GM19324 (cell line): Measurements from ENCODE around the gene STAG3.
"Not testable (repeated sequence)": the region's sequence is repeated elsewhere in the genome, so short reads cannot be mapped to it uniquely, and the experiment has no call there.

Experiments used
- ATAC-seq: cut with Tn5 transposase; IDR thresholded peaks from one replicate; pipeline ENCODE4 v1.9.1; 2021; ENCODE audit warnings: mild to moderate bottlenecking, moderate library complexity; ENCODE audit not compliant: unreplicated experiment, low FRiP score

Gene STAG3, protein sequence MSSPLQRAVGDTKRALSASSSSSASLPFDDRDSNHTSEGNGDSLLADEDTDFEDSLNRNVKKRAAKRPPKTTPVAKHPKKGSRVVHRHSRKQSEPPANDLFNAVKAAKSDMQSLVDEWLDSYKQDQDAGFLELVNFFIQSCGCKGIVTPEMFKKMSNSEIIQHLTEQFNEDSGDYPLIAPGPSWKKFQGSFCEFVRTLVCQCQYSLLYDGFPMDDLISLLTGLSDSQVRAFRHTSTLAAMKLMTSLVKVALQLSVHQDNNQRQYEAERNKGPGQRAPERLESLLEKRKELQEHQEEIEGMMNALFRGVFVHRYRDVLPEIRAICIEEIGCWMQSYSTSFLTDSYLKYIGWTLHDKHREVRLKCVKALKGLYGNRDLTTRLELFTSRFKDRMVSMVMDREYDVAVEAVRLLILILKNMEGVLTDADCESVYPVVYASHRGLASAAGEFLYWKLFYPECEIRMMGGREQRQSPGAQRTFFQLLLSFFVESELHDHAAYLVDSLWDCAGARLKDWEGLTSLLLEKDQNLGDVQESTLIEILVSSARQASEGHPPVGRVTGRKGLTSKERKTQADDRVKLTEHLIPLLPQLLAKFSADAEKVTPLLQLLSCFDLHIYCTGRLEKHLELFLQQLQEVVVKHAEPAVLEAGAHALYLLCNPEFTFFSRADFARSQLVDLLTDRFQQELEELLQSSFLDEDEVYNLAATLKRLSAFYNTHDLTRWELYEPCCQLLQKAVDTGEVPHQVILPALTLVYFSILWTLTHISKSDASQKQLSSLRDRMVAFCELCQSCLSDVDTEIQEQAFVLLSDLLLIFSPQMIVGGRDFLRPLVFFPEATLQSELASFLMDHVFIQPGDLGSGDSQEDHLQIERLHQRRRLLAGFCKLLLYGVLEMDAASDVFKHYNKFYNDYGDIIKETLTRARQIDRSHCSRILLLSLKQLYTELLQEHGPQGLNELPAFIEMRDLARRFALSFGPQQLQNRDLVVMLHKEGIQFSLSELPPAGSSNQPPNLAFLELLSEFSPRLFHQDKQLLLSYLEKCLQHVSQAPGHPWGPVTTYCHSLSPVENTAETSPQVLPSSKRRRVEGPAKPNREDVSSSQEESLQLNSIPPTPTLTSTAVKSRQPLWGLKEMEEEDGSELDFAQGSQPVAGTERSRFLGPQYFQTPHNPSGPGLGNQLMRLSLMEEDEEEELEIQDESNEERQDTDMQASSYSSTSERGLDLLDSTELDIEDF

DNA sequence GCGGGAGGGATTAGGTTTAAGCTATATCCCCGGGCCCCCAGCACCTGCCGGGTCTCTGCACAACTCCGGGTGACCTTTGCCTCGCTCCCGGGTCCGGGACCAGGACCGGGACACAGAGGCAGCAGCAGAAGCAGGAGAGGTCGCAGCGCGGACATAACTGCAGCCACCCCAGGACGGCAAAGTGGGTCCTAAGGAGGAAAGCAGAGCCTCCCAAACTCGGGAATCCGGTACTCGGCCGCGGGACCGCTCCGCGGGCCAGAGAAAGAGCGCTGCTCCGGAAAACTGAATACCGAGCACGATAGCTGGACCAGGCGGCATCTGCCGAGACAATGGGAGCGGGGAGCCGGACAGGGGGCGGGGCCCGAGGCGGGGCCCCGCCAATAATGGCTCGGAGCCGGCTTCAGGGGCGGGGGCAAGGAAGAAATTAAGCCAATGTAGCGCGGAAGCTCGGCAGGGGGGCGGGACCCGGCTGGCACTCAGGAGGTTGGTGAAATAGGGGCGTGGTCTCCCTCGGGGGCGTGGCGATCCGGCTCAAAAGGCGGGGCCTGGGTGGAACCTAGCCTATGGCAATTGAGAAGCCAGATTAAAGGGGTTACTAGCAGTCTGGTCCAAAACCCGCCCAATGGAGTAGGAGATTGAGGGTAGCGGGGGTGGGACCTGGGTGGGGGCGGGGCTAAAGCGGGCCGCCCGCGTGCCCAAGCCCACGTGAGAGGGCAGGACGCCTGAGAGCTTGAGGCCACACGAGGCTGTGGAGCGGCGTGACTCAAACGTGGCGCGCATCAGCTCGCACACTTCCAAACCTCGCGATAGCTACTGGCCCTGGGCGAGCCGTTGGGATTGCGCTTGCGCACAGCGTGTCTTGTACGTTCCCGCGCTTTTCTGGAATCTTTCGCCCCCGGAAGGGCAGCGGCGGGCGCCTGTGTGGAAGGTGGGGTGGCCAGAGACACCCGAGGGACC, at the start of gene STAG3, which contains the start of gene GPC2:
Gene STAG3 (plus strand): TSS at position 874 of the 957 bp plus-strand sequence. CDS start 2,639 bp downstream, outside the sequence.
Gene GPC2 (minus strand): TSS at position 337 of the 957 bp plus-strand sequence. CDS start 182 bp downstream, at position 155.
- peak; percentile 86 for ATAC-seq

- no peak for ATAC-seq
These were observed 49.1 kb upstream of the STAG3 start for GRCh38 chr7:100128637-100128963.

GRCh38 chr7:100130220-100130607, 47.5 kb upstream of the STAG3 start:
- ATAC-seq, result not testable (repeated sequence)

DNA sequence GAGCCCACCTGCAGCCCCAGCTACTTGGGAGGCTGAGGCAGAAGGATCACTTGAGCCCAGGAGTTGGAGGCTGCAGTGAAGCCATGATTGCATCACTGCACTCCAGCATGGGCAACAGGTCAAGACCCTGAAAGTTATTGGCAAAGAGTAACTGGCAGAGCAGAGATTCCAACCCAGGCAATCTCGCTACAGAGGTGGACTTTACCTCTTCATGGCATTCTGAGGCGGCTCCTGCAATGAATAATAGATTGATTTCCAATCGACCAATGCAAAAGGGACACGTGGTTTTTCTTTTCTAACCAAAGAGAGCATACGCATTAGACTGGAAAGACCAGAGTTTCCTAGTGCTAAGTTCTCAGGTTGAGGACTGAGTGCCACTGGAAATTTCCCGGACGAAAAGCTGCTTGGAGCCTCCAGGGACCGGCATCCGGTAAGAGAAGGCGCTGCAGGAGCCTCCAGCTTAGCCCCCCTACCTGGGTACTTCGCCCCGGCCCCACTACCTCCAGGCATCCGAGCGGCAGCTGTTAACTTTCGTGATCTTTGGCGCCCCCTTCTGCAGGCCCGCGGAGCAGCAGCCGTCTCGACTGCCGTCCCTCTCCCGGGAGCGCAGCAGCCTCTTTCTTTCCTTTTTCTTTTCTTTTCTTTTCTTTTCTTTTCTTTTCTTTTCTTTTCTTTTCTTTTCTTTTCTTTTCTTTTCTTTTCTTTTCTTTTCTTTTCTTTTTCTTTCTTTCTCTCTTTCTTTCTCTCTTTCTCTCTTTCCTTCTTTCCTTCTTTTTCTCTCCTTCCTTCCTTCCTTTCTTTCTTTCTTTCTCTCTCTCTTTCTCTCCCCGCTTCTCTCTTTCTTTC, 46.9 kb upstream of the STAG3 start:
- no peak for ATAC-seq

- no peak for ATAC-seq
These were observed 45.6 kb upstream of the STAG3 start for GRCh38 chr7:100132126-100132525.

DNA sequence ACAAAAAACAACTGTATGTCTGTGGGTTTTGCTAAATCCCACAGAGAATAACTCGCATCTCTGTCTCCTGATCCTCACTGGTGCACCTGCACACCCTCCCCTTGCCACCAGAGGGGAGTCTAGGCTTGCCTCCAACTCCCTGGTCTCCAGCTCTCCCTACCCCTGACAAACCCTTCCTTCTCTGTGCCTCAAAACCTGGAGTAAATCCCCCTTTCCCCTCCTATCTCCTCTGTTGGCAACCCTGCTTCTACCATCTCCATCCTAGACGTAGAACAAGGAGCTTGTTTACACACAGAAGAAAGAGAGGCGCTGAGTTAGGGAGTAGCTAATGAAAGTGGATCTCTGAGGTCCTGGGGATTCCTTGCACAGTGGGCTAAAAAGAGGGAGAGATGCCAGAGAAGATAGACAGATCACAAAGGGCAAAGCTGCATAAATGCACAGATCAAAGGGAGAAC, 45.0 kb upstream of the STAG3 start:
- ATAC-seq, result peak; percentile 54

DNA sequence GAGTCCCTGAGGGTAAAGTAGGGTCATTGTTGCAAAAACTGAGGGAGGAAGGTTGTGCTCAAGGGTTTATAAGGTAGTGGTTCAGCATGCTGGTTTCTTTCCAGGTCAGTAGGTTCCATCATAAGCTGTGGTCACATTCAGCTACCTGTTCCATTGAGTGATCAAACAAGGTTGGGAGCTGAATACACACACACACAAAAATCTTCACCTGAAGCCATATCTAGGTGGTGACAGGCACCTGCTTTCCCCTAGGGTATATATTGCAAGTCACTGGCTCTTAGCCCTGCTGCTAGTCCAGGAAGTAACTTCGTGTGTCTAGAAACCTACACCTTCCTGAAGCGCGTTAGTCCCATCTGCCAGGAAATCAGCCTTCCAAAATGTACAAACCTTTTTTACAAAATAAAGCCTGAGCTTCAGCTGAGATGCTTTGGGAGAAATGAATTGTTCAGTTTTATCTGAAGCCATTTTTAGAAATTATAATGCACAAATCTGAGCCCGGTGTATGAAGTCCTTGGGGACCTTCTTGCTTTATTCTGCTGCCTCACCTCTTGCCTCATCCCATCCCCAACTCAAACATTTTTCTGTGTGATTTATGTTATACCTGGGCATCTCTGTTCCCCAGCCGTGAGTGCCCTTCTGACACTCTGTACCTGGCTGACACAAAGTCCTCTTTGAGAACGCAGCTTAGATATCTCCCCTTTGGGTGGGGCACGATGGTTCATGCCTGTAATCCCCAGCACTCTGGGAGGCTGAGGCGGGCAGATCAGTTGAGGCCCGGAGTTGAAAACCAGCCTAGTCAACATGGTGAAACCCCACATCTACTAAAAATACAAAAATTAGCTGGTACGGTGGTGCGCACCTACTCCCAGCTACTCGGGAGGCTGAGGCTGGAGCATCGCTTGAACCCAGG, 39.6 kb upstream of the STAG3 start:
- ATAC-seq, result no peak

- ATAC-seq, result no peak
These were observed 36.2 kb upstream of the STAG3 start for GRCh38 chr7:100141555-100141949.

GRCh38 chr7:100142461-100142860, 35.3 kb upstream of the STAG3 start:
- no peak for ATAC-seq

DNA sequence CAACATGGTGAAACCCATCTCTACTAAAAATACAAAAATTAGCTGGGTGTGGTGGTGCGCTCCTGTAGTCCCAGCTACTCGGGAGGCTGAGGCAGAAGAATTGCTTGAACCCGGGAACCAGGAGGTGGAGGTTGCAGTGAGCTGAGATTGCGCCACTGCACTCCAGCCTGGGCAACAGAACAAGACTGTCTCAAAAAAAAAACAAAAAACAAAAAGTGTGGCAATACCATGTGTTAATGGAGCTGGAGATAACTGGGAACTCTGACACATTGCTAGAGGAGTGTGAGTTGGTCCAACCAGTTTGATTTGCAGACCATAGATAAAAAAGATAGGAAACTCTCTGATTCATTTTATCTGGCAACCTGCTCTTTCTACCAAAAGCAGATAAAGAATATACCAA, 31.4 kb upstream of the STAG3 start:
- not testable (repeated sequence) for ATAC-seq

DNA sequence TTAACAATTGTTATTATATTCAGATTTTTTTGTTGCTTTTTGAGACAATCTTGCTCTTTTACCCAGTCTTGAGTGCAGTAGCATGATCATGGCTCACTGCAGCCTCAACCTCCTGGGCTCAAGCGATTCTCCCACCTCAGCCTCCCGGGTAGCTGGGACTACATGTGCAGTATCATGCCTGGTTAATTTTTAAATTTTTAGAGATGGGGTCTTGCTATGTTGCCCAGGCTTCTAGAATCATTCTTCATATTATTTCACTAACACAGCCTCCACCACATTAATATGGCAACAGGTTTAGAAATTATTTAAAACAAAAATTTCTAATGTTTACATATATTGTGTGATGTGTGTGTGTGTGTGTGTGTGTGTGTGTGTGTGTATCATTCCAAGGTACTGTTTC, 30.4 kb upstream of the STAG3 start:
- no peak for ATAC-seq

- no peak for ATAC-seq
These were observed 29.5 kb upstream of the STAG3 start for GRCh38 chr7:100148225-100148558.

GRCh38 chr7:100148559-100149328, 29.0 kb upstream of the STAG3 start, which contains the start of gene LAMTOR4:
LAMTOR4 (plus strand) TSS chr7:100148918; CDS start chr7:100148973, 55 bp downstream.
- peak; percentile 99 for ATAC-seq

DNA sequence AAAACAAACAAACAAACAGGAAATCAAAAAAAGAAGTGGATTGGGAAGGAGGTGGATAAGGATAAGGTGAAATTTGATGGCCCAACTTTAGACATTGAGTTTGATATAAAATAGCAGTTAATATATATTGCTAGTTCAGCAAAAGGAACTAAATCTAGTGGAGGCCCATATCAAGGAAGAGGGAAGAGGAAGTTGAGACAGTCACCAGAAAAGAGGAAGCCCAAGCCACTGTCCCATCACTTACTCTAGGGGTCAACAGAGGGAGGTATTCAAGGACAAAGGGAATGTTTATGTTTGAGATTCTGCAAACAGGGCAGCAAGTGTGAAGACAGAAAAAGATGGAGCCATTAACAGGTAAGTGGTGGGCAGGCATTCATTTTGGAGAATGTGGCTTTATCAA, 25.3 kb upstream of the STAG3 start:
- ATAC-seq, result no peak

DNA sequence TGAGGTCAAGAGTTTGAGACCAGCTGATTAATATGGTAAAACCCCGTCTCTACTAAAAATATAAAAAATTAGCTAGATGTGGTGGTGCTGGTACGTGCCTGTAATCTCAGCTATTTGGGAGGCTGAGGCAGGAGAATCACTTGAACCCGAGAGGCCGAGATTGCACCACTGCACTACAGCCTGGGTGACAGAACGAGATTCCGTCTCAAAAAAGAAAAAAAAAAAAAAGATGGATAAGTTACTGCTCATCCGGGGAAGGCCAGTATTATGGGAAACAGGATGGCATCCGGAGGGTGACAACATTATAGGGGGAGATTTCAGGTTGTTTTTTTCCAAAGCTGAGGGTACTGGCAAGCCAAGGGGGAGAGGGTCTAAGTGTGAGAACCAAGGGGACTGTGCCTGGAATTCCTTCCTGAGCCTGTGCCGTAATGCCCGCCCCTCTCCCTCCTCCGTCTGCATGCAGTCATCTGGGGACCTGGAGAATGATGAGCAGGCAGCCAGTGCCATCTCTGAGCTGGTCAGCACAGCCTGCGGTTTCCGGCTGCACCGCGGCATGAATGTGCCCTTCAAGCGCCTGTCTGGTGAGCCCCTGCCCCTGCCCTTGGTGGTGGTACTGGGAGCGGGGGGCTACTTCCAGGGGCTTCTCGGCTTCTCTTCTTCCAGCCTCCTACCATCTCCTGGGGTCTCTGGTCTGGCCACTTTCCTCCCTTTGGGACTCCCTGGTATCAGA, 24.6 kb upstream of the STAG3 start:
- ATAC-seq, result no peak
